HG03196 (cell line): ENCODE measurements around the gene ATF4.
A peak's percentile ranks its signal among the peaks of the same experiment; 100 is the strongest.
"Not testable (repeated sequence)": the region's sequence is repeated elsewhere in the genome, so short reads cannot be mapped to it uniquely, and the experiment has no call there.

Experiments used
- ATAC-seq: cut with Tn5 transposase; IDR thresholded peaks from one replicate; pipeline ENCODE4 v1.9.1; 2021; ENCODE audit not compliant: unreplicated experiment

The ATF4 gene

GRCh38 chr22:39489094-39490068, 31.0 kb upstream of the ATF4 start:
- ATAC-seq, result no peak

GRCh38 chr22:39490135-39490798, 30.1 kb upstream of the ATF4 start:
- no peak for ATAC-seq

GRCh38 chr22:39490966-39491680, 29.2 kb upstream of the ATF4 start:
- no peak for ATAC-seq

GRCh38 chr22:39491696-39492095, 28.7 kb upstream of the ATF4 start:
- no peak for ATAC-seq

GRCh38 chr22:39492186-39492585, 28.2 kb upstream of the ATF4 start:
- no peak for ATAC-seq

- ATAC-seq, result no peak
Measured at GRCh38 chr22:39493759-39494158, 26.6 kb upstream of the ATF4 start.

- ATAC-seq, result no peak
Measured at GRCh38 chr22:39494471-39495120, 25.8 kb upstream of the ATF4 start.

GRCh38 chr22:39496131-39496838, 24.1 kb upstream of the ATF4 start:
- ATAC-seq, result no peak

GRCh38 chr22:39497429-39497828, 22.9 kb upstream of the ATF4 start:
- no peak for ATAC-seq

GRCh38 chr22:39498368-39498767, 22.0 kb upstream of the ATF4 start:
- no peak for ATAC-seq

GRCh38 chr22:39498802-39499201, 21.6 kb upstream of the ATF4 start:
- ATAC-seq, result no peak

- ATAC-seq, result no peak
Measured at GRCh38 chr22:39500101-39500500, 20.3 kb upstream of the ATF4 start.

GRCh38 chr22:39501644-39502108, 18.7 kb upstream of the ATF4 start:
- no peak for ATAC-seq

- peak; percentile 80 for ATAC-seq
Measured at GRCh38 chr22:39502109-39502788, 18.1 kb upstream of the ATF4 start, which contains the start of gene MIEF1. MIEF1 (plus strand) TSS chr22:39502290; CDS start chr22:39511295, 9,005 bp downstream.

- ATAC-seq, result no peak
Measured at GRCh38 chr22:39502789-39503409, 17.5 kb upstream of the ATF4 start.

- no peak for ATAC-seq
Measured at GRCh38 chr22:39503630-39504029, 16.7 kb upstream of the ATF4 start.

GRCh38 chr22:39504071-39504470, 16.3 kb upstream of the ATF4 start:
- no peak for ATAC-seq

- ATAC-seq, result not testable (repeated sequence)
Measured at GRCh38 chr22:39507021-39507420, 13.3 kb upstream of the ATF4 start.

- no peak for ATAC-seq
Measured at GRCh38 chr22:39508393-39508792, 12.0 kb upstream of the ATF4 start.
